ENCODE results near the gene ZNF148.

Gene ZNF148

GRCh38 chr3:125326957-125327356 lies 48.2 kb downstream of the ZNF148 start:
- no peak for DNase-seq

GRCh38 chr3:125325746-125326145 lies 49.4 kb downstream of the ZNF148 start:
- DNase-seq, result no peak

GRCh38 chr3:125324341-125324740 lies 50.8 kb downstream of the ZNF148 start:
- no peak for DNase-seq

GRCh38 chr3:125322917-125323316 lies 52.2 kb downstream of the ZNF148 start:
- DNase-seq, result no peak

- peak; percentile 99 for DNase-seq
Observed at GRCh38 chr3:125322166-125322565, 53.0 kb downstream of the ZNF148 start.

GRCh38 chr3:125319765-125320164 lies 55.4 kb downstream of the ZNF148 start:
- DNase-seq, result no peak

GRCh38 chr3:125318871-125319270 lies 56.3 kb downstream of the ZNF148 start:
- DNase-seq, result no peak

- DNase-seq, result no peak
Observed at GRCh38 chr3:125318167-125318865, 56.8 kb downstream of the ZNF148 start.

- DNase-seq, result no peak
Observed at GRCh38 chr3:125317761-125318160, 57.4 kb downstream of the ZNF148 start.

- no peak for DNase-seq
Observed at GRCh38 chr3:125316949-125317348, 58.2 kb downstream of the ZNF148 start.

- no peak for DNase-seq
Observed at GRCh38 chr3:125316246-125316645, 58.9 kb downstream of the ZNF148 start.

- DNase-seq, result no peak
Observed at GRCh38 chr3:125313060-125313635, 62.0 kb downstream of the ZNF148 start.

GRCh38 chr3:125310623-125311081 lies 64.5 kb downstream of the ZNF148 start:
- DNase-seq, result no peak

- DNase-seq, result no peak
Observed at GRCh38 chr3:125309476-125309875, 65.6 kb downstream of the ZNF148 start.

- no peak for DNase-seq
Observed at GRCh38 chr3:125306620-125307019, 68.5 kb downstream of the ZNF148 start.

- no peak for DNase-seq
Observed at GRCh38 chr3:125302932-125303331, 72.2 kb downstream of the ZNF148 start.

- no peak for DNase-seq
Observed at GRCh38 chr3:125300416-125300815, 74.7 kb downstream of the ZNF148 start.

- no peak for DNase-seq
Observed at GRCh38 chr3:125294411-125294810, 80.7 kb downstream of the ZNF148 start.

GRCh38 chr3:125292015-125292414 lies 83.1 kb downstream of the ZNF148 start:
- no peak for DNase-seq

GRCh38 chr3:125289429-125289981 lies 85.6 kb downstream of the ZNF148 start:
- no peak for DNase-seq

- no peak for DNase-seq
Observed at GRCh38 chr3:125287248-125287647, 87.9 kb downstream of the ZNF148 start.

GRCh38 chr3:125281381-125281780 lies 93.7 kb downstream of the ZNF148 start:
- no peak for DNase-seq

- DNase-seq, result peak; percentile 34
Observed at GRCh38 chr3:125280668-125281361, 94.3 kb downstream of the ZNF148 start.

GRCh38 chr3:125278155-125278554 lies 97.0 kb downstream of the ZNF148 start:
- DNase-seq, result no peak

Measured in DMS 273 treated with DMSO at 0.1 percent for 48 hours (cell line).